ENCODE results near the gene SYCP2L. TPM values are rescaled to one million over a fixed set of nuclear protein-coding genes. Genes with fewer than 3 reads are reported as not detected.

Gene SYCP2L
- total RNA-seq, 4 donors from 2014 or later = 0.95 TPM; not detected in 3

- 51 to 74% methylated on average over 2 to 4 of the region's 4 CpGs for WGBS, 2 donors (ENCODE audit: low coverage in 1 of 2)
- TF ChIP-seq EP300 (IDR thresholded peaks at IDR 0.05; ENCODE audit: low read depth) = no peak
- TF ChIP-seq POLR2AphosphoS5 (IDR thresholded peaks at IDR 0.05) = no peak
- no peak for TF ChIP-seq CTCF (IDR thresholded peaks at IDR 0.05)
- no peak for TF ChIP-seq POLR2A (IDR thresholded peaks at IDR 0.05)
Observed at GRCh38 chr6:11006061-11006460, 119.2 kb downstream of the SYCP2L start.

GRCh38 chr6:11007715-11008608 is 121.1 kb downstream of the SYCP2L start:
- TF ChIP-seq POLR2AphosphoS5 (IDR thresholded peaks at IDR 0.05) = no peak
- TF ChIP-seq CTCF (IDR thresholded peaks at IDR 0.05) = no peak
- no peak for TF ChIP-seq EP300 (IDR thresholded peaks at IDR 0.05; ENCODE audit: low read depth)
- in situ Hi-C loops (cut with MboI; ENCODE audit: low pct_ligation_motif_present in 1 of 4, low pct_unique_long_range_greater_than_20kb in 1 of 4, low sequenced_read_pairs in 3 of 4) = no loop called here
- 33 to 64% methylated on average over 1 to 10 of the region's 10 CpGs for WGBS, 2 donors (ENCODE audit: low coverage in 1 of 2)

More at GRCh38 chr6:11006061-11006460, 119.2 kb downstream of the SYCP2L start:
- Histone ChIP-seq H3K4me1 (peaks cover 0 to 6% (median 0%) of the 10 kb centered on the region in 4 donors), H3K9me3 (no peaks in the 10 kb centered on the region), H3K27ac (no peak overlapping the region), H3K4me3 (no peak overlapping the region), H3K36me3 (no peaks in the 10 kb centered on the region), H3K27me3 (peaks cover 5% of the 10 kb centered on the region)
- DNase-seq = no peak
- in situ Hi-C loops (cut with MboI; ENCODE audit: low pct_ligation_motif_present in 1 of 4, low pct_unique_long_range_greater_than_20kb in 1 of 4, low sequenced_read_pairs in 3 of 4) = no loop called here
- intact Hi-C loops (cut with DNase I; ENCODE audit: low total_unique reads) = no loop called here

GRCh38 chr6:11008821-11009220 is 122.0 kb downstream of the SYCP2L start:
- WGBS, 2 donors (ENCODE audit: low coverage in 1 of 2) = 44 to 65% methylated on average over 1 of the region's 1 CpG
- DNase-seq = no peak
- in situ Hi-C loops (cut with MboI; ENCODE audit: low pct_ligation_motif_present in 1 of 4, low pct_unique_long_range_greater_than_20kb in 1 of 4, low sequenced_read_pairs in 3 of 4) (no loop called here), intact Hi-C loops (cut with DNase I; ENCODE audit: low total_unique reads) (no loop called here)
- TF ChIP-seq POLR2A (IDR thresholded peaks at IDR 0.05) (no peak), POLR2AphosphoS5 (IDR thresholded peaks at IDR 0.05) (no peak), EP300 (IDR thresholded peaks at IDR 0.05; ENCODE audit: low read depth) (no peak), CTCF (IDR thresholded peaks at IDR 0.05) (no peak)
- no peak overlapping the region for H3K4me3 ChIP-seq
- H3K27me3 ChIP-seq = peaks cover 32% of the 10 kb centered on the region
- no peak overlapping the region for H3K27ac ChIP-seq
- H3K9me3 ChIP-seq = no peaks in the 10 kb centered on the region
- peaks cover 0 to 6% (median 0%) of the 10 kb centered on the region in 4 donors for H3K4me1 ChIP-seq
- H3K36me3 ChIP-seq = no peaks in the 10 kb centered on the region

More at GRCh38 chr6:11007715-11008608, 121.1 kb downstream of the SYCP2L start:
- DNase-seq = no peak
- H3K9me3 ChIP-seq = no peaks in the 10 kb centered on the region
- H3K27me3 ChIP-seq = peaks cover 23% of the 10 kb centered on the region
- H3K36me3 ChIP-seq = no peaks in the 10 kb centered on the region
- peaks cover 0 to 6% (median 0%) of the 10 kb centered on the region in 4 donors for H3K4me1 ChIP-seq
- H3K4me3 ChIP-seq = no peak overlapping the region
- intact Hi-C loops (cut with DNase I; ENCODE audit: low total_unique reads) = no loop called here
- no peak overlapping the region for H3K27ac ChIP-seq

- Histone ChIP-seq H3K9me3 (no peaks in the 10 kb centered on the region), H3K27ac (no peak overlapping the region), H3K27me3 (peaks cover 34% of the 10 kb centered on the region), H3K4me1 (peaks cover 0 to 6% (median 0%) of the 10 kb centered on the region in 4 donors), H3K36me3 (no peaks in the 10 kb centered on the region), H3K4me3 (no peak overlapping the region)
- WGBS, 2 donors (ENCODE audit: low coverage in 1 of 2) = 65 to 70% methylated on average over 6 of the region's 6 CpGs
- intact Hi-C loops (cut with DNase I; ENCODE audit: low total_unique reads) = no loop called here
- no peak for TF ChIP-seq EP300 (IDR thresholded peaks at IDR 0.05; ENCODE audit: low read depth)
- TF ChIP-seq POLR2AphosphoS5 (IDR thresholded peaks at IDR 0.05) = no peak
- TF ChIP-seq CTCF (IDR thresholded peaks at IDR 0.05) = no peak
- no peak for TF ChIP-seq POLR2A (IDR thresholded peaks at IDR 0.05)
- no peak for DNase-seq
- in situ Hi-C loops (cut with MboI; ENCODE audit: low pct_ligation_motif_present in 1 of 4, low pct_unique_long_range_greater_than_20kb in 1 of 4, low sequenced_read_pairs in 3 of 4) = no loop called here
Observed at GRCh38 chr6:11009353-11009752, 122.5 kb downstream of the SYCP2L start.

Data from transverse colon (tissue), 4 donors.